Measurements from ENCODE around the gene MMP27.
"Not testable (repeated sequence)": the region's sequence is repeated elsewhere in the genome, so short reads cannot be mapped to it uniquely, and the experiment has no call there.

MMP27 gene, protein sequence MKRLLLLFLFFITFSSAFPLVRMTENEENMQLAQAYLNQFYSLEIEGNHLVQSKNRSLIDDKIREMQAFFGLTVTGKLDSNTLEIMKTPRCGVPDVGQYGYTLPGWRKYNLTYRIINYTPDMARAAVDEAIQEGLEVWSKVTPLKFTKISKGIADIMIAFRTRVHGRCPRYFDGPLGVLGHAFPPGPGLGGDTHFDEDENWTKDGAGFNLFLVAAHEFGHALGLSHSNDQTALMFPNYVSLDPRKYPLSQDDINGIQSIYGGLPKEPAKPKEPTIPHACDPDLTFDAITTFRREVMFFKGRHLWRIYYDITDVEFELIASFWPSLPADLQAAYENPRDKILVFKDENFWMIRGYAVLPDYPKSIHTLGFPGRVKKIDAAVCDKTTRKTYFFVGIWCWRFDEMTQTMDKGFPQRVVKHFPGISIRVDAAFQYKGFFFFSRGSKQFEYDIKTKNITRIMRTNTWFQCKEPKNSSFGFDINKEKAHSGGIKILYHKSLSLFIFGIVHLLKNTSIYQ

DNA sequence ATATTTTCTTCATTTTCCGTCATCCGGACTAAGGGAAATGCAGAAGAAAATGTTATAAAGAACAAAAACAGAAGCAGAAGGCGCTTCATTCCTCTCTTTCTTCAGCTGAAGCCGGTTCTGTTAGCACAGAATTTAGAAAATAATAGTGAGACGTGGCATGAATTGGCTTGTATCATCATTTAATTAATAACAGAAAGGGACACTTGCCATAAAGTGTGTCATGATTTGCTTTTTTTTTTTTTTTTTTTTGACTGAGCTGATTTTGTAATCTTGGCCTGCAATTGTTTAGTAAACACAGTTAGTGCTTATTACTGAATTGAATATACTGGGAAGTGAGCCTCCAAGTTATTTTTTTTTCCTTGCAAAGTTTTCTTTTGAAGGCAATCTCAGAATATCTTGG, at the start of gene MMP27:
MMP27 (minus strand) TSS at position 144 of the 400 bp plus-strand sequence; CDS start at position 89, 55 bp downstream.
- Histone ChIP-seq H4K20me1 (ENCODE audit: insufficient read depth) (no peaks in the 10 kb centered on the region), H3K4me1 (ENCODE audit: low read depth, poor library complexity, severe bottlenecking) (no peaks in the 10 kb centered on the region), H3K27ac (no peak within 1 kb of the TSS), H3K4me2 (no peak within 1 kb of the TSS), H3K79me2 (ENCODE audit: insufficient read depth, low read depth) (no peaks in the 10 kb centered on the region), H3K9ac (no peak within 1 kb of the TSS), H3K36me3 (ENCODE audit: insufficient read depth) (no peaks in the 10 kb centered on the region), H3K4me3 (IDR thresholded peaks at IDR 0.05; ENCODE audit: insufficient read depth, low read depth, low read length) (no peak within 1 kb of the TSS), H3K27me3 (ENCODE audit: insufficient read depth, low read depth) (no peaks in the 10 kb centered on the region), H2AFZ (ENCODE audit: low read depth) (no peak within 1 kb of the TSS)
- TF ChIP-seq, protein P1, sequence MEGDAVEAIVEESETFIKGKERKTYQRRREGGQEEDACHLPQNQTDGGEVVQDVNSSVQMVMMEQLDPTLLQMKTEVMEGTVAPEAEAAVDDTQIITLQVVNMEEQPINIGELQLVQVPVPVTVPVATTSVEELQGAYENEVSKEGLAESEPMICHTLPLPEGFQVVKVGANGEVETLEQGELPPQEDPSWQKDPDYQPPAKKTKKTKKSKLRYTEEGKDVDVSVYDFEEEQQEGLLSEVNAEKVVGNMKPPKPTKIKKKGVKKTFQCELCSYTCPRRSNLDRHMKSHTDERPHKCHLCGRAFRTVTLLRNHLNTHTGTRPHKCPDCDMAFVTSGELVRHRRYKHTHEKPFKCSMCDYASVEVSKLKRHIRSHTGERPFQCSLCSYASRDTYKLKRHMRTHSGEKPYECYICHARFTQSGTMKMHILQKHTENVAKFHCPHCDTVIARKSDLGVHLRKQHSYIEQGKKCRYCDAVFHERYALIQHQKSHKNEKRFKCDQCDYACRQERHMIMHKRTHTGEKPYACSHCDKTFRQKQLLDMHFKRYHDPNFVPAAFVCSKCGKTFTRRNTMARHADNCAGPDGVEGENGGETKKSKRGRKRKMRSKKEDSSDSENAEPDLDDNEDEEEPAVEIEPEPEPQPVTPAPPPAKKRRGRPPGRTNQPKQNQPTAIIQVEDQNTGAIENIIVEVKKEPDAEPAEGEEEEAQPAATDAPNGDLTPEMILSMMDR (conservative IDR thresholded peaks at IDR 0.05; ENCODE audit: low read depth, low read length) = no peak

DNA sequence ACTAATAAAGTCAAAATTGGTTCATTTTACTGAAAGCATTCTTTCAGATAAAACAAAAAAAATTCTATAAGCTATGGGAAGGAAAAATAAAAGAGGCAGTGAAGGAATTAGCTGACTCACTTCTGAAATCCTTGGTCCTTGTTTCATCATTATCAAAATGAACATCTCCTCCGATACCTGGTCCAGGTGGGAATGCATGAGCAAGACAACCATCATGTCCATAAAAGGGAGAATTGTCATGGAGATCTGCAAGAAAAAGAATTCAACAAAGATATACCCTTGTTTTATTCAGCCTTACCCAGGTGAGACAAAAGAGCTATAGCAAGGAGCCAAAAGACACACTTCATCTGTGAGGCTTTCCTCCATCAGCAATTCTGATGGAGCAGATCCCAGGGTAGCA, 47.7 kb upstream of the MMP27 start:
- no peak overlapping the region for H2AFZ ChIP-seq (ENCODE audit: low read depth)
- H3K79me2 ChIP-seq (ENCODE audit: insufficient read depth, low read depth) = no peaks in the 10 kb centered on the region
- no peak overlapping the region for H3K27ac ChIP-seq
- no peaks in the 10 kb centered on the region for H4K20me1 ChIP-seq (ENCODE audit: insufficient read depth)
- TF ChIP-seq, protein P1 (conservative IDR thresholded peaks at IDR 0.05; ENCODE audit: low read depth, low read length) = no peak
- no peak overlapping the region for H3K4me2 ChIP-seq
- H3K36me3 ChIP-seq (ENCODE audit: insufficient read depth) = no peaks in the 10 kb centered on the region
- H3K4me3 ChIP-seq (IDR thresholded peaks at IDR 0.05; ENCODE audit: insufficient read depth, low read depth, low read length) = no peak overlapping the region
- no peaks in the 10 kb centered on the region for H3K27me3 ChIP-seq (ENCODE audit: insufficient read depth, low read depth)
- no peaks in the 10 kb centered on the region for H3K4me1 ChIP-seq (ENCODE audit: low read depth, poor library complexity, severe bottlenecking)
- H3K9ac ChIP-seq = no peak overlapping the region

DNA sequence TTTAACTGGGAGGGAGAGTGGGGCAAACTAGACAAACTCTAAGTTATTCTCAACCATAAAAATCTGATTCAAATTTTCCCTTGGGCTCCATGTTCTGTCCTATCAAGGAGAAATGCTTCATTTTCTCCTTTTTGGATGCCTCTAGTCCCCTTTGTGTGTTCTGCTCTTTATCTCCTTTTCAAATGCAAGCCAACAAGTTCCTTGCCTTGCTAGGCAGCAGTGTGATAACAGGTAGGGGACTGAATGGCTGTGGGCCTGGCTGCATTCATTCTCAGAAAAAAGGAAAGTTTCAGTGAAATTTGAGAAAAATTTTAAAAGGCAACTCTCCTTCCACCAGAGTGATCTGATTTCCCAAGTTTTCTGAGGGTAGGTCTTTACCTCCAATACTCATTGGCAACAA, 46.1 kb upstream of the MMP27 start:
- Histone ChIP-seq H4K20me1 (ENCODE audit: insufficient read depth) (no peaks in the 10 kb centered on the region), H3K4me3 (IDR thresholded peaks at IDR 0.05; ENCODE audit: insufficient read depth, low read depth, low read length) (no peak overlapping the region), H3K27ac (no peak overlapping the region), H3K79me2 (ENCODE audit: insufficient read depth, low read depth) (no peaks in the 10 kb centered on the region), H3K4me1 (ENCODE audit: low read depth, poor library complexity, severe bottlenecking) (no peaks in the 10 kb centered on the region), H2AFZ (ENCODE audit: low read depth) (no peak overlapping the region), H3K36me3 (ENCODE audit: insufficient read depth) (no peaks in the 10 kb centered on the region), H3K27me3 (ENCODE audit: insufficient read depth, low read depth) (no peaks in the 10 kb centered on the region), H3K9ac (no peak overlapping the region), H3K4me2 (no peak overlapping the region)
- TF ChIP-seq, protein P1 (conservative IDR thresholded peaks at IDR 0.05; ENCODE audit: low read depth, low read length) = no peak

DNA sequence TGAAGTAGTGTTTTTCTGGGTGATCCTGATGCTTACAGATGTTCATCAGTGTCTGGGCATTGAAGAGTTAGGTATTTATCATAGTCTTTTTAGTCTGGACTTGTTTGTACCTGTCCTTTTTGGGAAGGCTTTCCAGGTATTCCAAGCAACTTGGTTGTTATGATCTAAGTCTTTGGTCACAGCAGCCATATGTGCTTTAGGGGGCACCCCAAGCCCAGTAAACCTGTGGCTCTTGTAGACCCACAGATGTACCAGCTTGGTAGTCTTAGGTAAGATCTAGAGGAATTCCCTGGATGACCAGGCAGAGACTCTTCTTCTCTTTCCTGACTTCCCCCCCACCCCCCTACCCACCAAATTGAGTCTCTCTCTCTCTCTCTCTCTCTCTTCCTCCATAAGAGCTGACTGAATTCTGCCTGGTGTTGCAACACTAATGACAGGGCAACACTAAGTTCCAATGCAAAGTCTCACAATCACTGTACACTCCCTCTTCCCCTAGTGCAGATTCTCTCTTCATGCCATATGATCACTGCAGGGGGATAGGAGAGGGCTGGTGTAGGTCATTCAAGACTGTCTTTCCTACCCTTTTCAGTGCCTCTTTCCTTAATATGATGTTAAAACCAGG, 43.6 kb upstream of the MMP27 start:
- H3K79me2 ChIP-seq (ENCODE audit: insufficient read depth, low read depth) = no peaks in the 10 kb centered on the region
- H3K27ac ChIP-seq = no peak overlapping the region
- H3K9ac ChIP-seq = no peak overlapping the region
- no peak overlapping the region for H2AFZ ChIP-seq (ENCODE audit: low read depth)
- no peaks in the 10 kb centered on the region for H3K4me1 ChIP-seq (ENCODE audit: low read depth, poor library complexity, severe bottlenecking)
- no peaks in the 10 kb centered on the region for H3K27me3 ChIP-seq (ENCODE audit: insufficient read depth, low read depth)
- H3K4me3 ChIP-seq (IDR thresholded peaks at IDR 0.05; ENCODE audit: insufficient read depth, low read depth, low read length) = no peak overlapping the region
- H4K20me1 ChIP-seq (ENCODE audit: insufficient read depth) = no peaks in the 10 kb centered on the region
- no peak overlapping the region for H3K4me2 ChIP-seq
- TF ChIP-seq, protein P1 (conservative IDR thresholded peaks at IDR 0.05; ENCODE audit: low read depth, low read length) = no peak
- no peaks in the 10 kb centered on the region for H3K36me3 ChIP-seq (ENCODE audit: insufficient read depth)

DNA sequence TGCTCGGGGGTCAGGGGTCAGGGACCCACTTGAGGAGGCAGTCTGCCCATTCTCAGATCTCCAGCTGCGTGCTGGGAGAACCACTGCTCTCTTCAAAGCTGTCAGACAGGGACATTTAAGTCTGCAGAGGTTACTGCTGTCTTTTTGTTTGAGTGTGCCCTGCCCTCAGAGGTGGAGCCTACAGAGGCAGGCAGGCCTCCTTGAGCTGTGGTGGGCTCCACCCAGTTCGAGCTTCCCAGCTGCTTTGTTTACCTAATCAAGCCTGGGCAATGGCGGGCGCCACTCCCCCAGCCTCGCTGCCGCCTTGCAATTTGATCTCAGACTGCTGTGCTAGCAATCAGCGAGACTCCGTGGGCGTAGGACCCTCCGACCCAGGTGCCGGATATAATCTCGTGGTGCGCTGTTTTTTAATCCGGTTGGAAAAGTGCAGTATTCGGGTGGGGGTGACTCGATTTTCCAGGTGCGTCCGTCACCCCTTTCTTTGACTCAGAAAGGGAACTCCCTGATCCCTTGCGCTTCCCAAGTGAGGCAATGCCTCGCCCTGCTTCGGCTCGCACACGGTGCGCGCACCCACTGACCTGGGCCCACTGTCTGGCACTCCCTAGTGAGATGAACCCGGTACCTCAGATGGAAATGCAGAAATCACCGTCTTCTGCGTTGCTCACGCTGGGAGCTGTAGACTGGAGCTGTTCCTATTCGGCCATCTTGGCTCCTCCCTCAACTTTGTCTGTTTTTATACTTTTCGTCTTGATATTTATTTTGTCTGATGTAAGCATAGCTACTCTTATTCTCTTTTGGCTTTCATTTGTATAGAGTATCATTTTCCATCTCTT, 41.4 kb upstream of the MMP27 start:
- not testable (repeated sequence) for H3K27ac ChIP-seq; H4K20me1 ChIP-seq (ENCODE audit: insufficient read depth); H3K79me2 ChIP-seq (ENCODE audit: insufficient read depth, low read depth); H3K9ac ChIP-seq; H3K4me2 ChIP-seq; H2AFZ ChIP-seq (ENCODE audit: low read depth); H3K27me3 ChIP-seq (ENCODE audit: insufficient read depth, low read depth); H3K4me1 ChIP-seq (ENCODE audit: low read depth, poor library complexity, severe bottlenecking); H3K4me3 ChIP-seq (IDR thresholded peaks at IDR 0.05; ENCODE audit: insufficient read depth, low read depth, low read length); H3K36me3 ChIP-seq (ENCODE audit: insufficient read depth)

All from KMS-11 (cell line).